HG03565 (cell line): Measurements from ENCODE around the gene CRELD2.

Source experiments
- ATAC-seq: cut with Tn5 transposase; IDR thresholded peaks from one replicate; pipeline ENCODE4 v1.9.1; 2021; ENCODE audit warnings: mild to moderate bottlenecking, moderate library complexity; ENCODE audit not compliant: unreplicated experiment

CRELD2 gene

GRCh38 chr22:49966041-49966773 is 47.8 kb downstream of the CRELD2 start:
- ATAC-seq = no peak

GRCh38 chr22:49966774-49967705 is 48.6 kb downstream of the CRELD2 start:
- ATAC-seq = no peak

- no peak for ATAC-seq
These were observed 49.3 kb downstream of the CRELD2 start for GRCh38 chr22:49967706-49968208.

- ATAC-seq = no peak
These were observed 49.9 kb downstream of the CRELD2 start for GRCh38 chr22:49968313-49968830.

- ATAC-seq = no peak
These were observed 50.6 kb downstream of the CRELD2 start for GRCh38 chr22:49968831-49969661.

- ATAC-seq = no peak
These were observed 51.5 kb downstream of the CRELD2 start for GRCh38 chr22:49969751-49970527.

DNA sequence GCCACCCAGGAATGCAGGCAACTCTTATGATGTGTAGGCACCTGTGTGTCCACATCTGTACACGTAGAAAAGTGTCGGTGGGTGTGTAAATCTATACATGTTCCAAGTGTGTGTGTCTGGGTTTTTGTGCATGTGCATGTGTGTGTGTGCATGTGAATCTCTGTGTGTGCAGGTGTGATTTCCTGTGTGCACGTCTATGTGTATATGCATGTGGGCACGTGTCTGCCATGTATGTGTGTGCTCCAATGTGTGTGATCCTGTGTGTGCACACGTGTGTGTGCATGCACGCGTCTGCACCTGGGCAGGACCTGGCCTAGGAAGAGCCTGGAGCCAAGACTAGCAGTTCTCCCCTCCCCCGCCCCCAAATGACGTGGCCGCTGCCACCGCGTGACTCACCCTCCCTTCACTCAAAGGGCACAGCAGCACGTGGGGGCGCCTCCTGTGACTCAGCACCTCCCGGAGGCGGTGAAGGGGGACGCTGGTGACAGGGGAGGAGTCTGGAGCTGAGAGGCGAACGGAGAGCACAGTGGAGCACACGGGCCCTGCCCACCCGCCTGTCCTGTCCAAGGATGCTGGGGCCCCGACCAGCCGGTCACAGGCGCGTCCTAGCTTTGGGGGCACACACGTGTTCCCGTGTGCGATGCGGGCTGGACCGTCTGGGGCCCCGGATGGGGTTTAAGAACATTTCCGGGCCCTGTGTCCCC is 52.2 kb downstream of the CRELD2 start:
- peak; percentile 45 for ATAC-seq

GRCh38 chr22:49971232-49972162 is 53.1 kb downstream of the CRELD2 start:
- ATAC-seq = no peak

GRCh38 chr22:49972163-49973017 is 54.0 kb downstream of the CRELD2 start:
- no peak for ATAC-seq

- no peak for ATAC-seq
These were observed 54.9 kb downstream of the CRELD2 start for GRCh38 chr22:49973018-49973961.

DNA sequence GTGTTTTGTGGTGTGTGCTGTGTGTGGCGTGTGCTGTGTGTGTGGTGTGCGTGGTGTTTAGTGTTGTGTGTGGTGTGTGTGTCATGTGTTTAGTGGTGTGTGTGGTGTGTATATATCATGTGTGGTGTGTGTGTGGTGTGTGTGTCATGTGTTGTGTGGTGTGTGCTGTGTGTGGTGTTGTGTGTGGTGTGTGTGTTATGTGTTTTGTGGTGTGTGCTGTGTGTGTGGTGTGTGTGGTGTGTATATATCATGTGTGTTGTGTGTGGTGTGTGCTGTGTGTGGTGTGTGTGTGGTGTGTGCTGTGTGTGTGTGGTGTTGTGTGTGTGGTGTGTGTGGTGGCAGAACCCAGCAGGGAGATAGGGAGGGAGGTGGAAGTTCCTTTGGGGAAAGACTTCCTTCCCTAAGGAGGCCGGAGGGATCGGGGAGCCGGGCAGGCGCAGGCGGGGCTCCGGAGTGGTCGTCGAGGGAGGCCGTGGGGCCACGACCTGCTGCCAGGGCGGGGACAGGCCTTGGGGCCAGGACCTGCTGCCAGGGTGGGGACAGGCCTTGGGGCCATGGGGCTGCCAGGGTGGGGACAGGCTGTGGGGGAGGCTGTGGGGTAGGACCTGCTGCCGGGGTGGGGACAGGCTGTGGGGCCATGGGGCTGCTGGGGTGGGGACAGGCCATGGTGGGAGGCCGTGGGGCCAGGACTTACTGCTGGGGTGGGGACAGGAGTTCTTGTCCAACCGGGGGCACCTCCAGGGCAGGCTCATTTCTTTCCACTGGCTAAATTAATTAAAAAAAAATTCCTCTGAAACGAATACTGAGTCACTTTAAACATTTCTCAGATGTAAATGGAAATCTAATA is 57.3 kb downstream of the CRELD2 start:
- no peak for ATAC-seq

DNA sequence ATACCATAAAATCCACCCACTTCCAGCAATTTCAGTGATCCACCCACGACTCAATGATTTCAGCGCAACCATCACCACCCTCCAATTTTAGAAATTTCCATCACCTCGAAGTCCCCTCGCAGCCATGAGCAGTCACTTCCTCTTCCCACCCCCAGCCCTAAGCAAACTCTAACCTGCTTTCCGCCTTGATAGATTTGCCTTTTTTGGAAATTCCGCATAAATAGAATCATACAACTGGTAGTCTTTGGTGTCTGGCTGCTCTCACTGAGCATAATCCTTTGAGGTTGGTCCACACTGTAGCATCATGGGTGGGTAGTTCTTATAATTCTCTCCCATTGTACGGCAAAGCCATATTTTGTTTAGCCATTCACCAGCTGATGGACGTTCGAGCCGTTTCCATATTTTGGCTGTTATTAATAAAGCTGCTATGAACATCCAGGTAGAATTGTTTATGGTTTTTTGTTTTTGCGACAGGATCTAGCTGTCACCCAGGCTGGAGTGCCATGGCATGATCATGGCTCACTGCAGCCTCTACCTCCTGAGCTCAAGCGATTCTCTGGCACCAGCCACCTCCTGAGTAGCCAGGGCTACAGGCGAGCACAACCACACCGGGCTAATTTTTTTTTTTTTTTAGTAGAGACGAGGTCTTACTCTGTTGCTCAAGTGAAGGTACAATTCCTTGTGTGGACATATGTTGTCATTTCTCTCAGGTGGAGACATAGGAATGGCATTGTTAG is 58.2 kb downstream of the CRELD2 start:
- ATAC-seq = no peak
